Tibial nerve (tissue), 4 donors: ENCODE data around the gene LTBP2. TPM values are rescaled to one million over a fixed set of nuclear protein-coding genes. Genes with fewer than 3 reads are reported as not detected.

ENCODE experiments used
- DNase-seq, 2 donors: peaks; one replicate each; pipeline ENCODE4 v3.0.0-alpha.2; 2019; ENCODE audit warnings: low spot score in 2 of 2
- H3K27ac ChIP-seq, 4 donors: fragments of 200-600 bp; sonication (generic) in 3 of 4; one replicate each; pipeline ENCODE4 v1.5.1; 2017 to 2019; ENCODE audit warnings: mild to moderate bottlenecking in 1 of 4
- H3K27me3 ChIP-seq, 2 donors: fragments of 200-600 bp; sonication (generic) in 1 of 2; one replicate each; pipeline versions ENCODE4 v1.5.1 to v1.6.0; 2017 to 2019
- H3K36me3 ChIP-seq, 3 donors: fragments of 200-600 bp; sonication (generic); one replicate each; pipeline ENCODE4 v1.5.1; 2018 to 2019
- H3K4me1 ChIP-seq, 4 donors: fragments of 200-600 bp; sonication (generic) in 3 of 4; one replicate each; pipeline ENCODE4 v1.5.1; 2017 to 2019
- H3K4me3 ChIP-seq, 4 donors: fragments of 200-600 bp; sonication (generic) in 3 of 4; one replicate each; pipeline ENCODE4 v1.5.1; 2017 to 2019; ENCODE audit warnings: mild to moderate bottlenecking in 1 of 4, moderate library complexity in 1 of 4
- H3K9me3 ChIP-seq, 4 donors: fragments of 200-600 bp; sonication (generic) in 3 of 4; one replicate each; pipeline ENCODE4 v1.5.1; 2017 to 2019
- EP300 ChIP-seq, 2 donors: sonication (generic); formaldehyde crosslinking; IDR thresholded peaks; one replicate each; pipeline ENCODE4 v1.6.1; 2017; ENCODE audit warnings: antibody characterized with exemption in 2 of 2, mild to moderate bottlenecking in 1 of 2
- POLR2A ChIP-seq, 2 donors: fragments of 450-650 bp; IDR thresholded peaks; one replicate each; pipeline ENCODE4 v1.6.1; 2017; ENCODE audit warnings: antibody characterized with exemption in 2 of 2, mild to moderate bottlenecking in 2 of 2, moderate library complexity in 2 of 2
- WGBS, 2 donors: methylation state at CpG; one replicate each; pipeline ENCODE4 v1.1.5; 2018; 5-methylcytosine and 5-hydroxymethylcytosine counted together
- total RNA-seq, 4 donors: library from RNA; depleted of rRNA; stranded (reverse); fragments of >200 nt; gene quantifications; one replicate each; pipeline ENCODE4 v1.1.0, GENCODE V29; 2016
- TF ChIP-seq, protein P1 (sequence below), 5 experiments: fragments of 200-600 bp in 3 of 5; fragments of 450-650 bp in 2 of 5; sonication (generic) in 3 of 5; IDR thresholded peaks; one replicate each; pipeline ENCODE4 v1.5.1; 2016 to 2019; ENCODE audit warnings: antibody characterized with exemption in 5 of 5, mild to moderate bottlenecking in 3 of 5, moderate library complexity in 2 of 5

LTBP2 gene
- total RNA-seq, 4 donors from 2014 or later: 67.1 to 276 (median 134) TPM

- 49 to 52% methylated on average over 2 of the region's 2 CpGs for WGBS, 2 donors
- Histone ChIP-seq H3K9me3 (no peaks in the 10 kb centered on the region), H3K4me1 (peaks cover 0 to 33% (median 16%) of the 10 kb centered on the region in 4 donors)
Observed at GRCh38 chr14:74495356-74495755, 116.7 kb downstream of the LTBP2 start.

DNA sequence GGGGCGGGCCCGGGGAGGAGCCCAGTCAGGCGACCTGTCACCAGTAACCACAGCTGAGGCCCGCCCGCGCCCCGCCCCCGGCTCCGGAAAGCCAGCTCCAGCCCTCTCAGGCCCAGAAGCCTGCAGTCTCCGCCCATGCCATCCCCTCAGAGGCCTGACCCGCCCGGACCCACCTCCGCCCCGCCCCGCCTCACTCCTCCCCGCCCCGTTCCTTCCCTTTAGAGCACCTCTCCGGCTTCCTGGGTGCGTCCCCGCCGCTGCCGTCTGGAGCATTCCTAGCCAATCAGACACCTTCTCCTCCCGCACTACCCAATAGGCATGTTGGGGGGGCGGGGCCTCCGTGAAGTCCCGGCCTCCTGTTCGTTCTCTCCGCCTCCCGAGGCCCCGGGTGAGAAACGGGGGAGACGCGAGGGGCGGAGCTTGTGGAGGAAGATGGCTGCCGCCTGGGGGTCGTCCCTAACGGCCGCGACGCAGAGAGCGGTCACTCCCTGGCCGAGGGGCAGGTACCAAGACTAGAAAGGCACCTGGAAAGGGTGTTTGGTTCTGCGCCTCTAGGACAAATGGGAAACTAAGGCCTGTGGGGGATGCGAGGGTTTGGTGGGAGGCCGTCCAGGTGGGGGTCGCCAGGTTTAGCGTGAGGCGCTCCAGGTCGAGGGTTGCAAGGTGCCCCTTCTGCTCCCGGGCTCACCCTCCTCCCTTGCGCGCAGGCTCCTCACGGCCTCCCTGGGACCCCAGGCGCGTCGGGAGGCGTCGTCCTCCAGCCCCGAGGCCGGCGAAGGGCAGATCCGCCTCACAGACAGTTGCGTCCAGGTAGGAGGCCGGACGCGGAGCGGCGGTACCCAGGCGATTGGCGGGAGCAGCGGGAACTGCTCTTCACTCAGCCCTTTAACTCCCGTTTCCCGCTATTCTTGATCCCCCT lies 118.4 kb downstream of the LTBP2 start, which contains the start of gene ISCA2:
Gene ISCA2 (plus strand): TSS at position 423 of the 919 bp plus-strand sequence. CDS start 10 bp downstream, at position 433.
- TF ChIP-seq, protein P1, sequence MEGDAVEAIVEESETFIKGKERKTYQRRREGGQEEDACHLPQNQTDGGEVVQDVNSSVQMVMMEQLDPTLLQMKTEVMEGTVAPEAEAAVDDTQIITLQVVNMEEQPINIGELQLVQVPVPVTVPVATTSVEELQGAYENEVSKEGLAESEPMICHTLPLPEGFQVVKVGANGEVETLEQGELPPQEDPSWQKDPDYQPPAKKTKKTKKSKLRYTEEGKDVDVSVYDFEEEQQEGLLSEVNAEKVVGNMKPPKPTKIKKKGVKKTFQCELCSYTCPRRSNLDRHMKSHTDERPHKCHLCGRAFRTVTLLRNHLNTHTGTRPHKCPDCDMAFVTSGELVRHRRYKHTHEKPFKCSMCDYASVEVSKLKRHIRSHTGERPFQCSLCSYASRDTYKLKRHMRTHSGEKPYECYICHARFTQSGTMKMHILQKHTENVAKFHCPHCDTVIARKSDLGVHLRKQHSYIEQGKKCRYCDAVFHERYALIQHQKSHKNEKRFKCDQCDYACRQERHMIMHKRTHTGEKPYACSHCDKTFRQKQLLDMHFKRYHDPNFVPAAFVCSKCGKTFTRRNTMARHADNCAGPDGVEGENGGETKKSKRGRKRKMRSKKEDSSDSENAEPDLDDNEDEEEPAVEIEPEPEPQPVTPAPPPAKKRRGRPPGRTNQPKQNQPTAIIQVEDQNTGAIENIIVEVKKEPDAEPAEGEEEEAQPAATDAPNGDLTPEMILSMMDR (IDR thresholded peaks at IDR 0.05): peak in 1 of 5 experiments; percentile 4
- peak in 1 of 2 donors; percentile 46 for TF ChIP-seq EP300 (IDR thresholded peaks at IDR 0.05)
- TF ChIP-seq POLR2A (IDR thresholded peaks at IDR 0.05): peak in 1 of 2 donors; percentile 34
- 0 to 1% methylated on average over 40 to 48 of the region's 73 CpGs for WGBS, 2 donors
- peak; percentile 98 to 99 for DNase-seq

More at GRCh38 chr14:74495356-74495755, 116.7 kb downstream of the LTBP2 start:
- Histone ChIP-seq H3K4me3 (no peak overlapping the region), H3K27me3 (no peaks in the 10 kb centered on the region), H3K27ac (no peak overlapping the region), H3K36me3 (peaks cover 0 to 21% (median 0%) of the 10 kb centered on the region in 3 donors)
- no peak for TF ChIP-seq EP300 (IDR thresholded peaks at IDR 0.05)
- TF ChIP-seq, protein P1 (IDR thresholded peaks at IDR 0.05): no peak
- TF ChIP-seq POLR2A (IDR thresholded peaks at IDR 0.05): no peak
- no peak for DNase-seq

GRCh38 chr14:74492776-74493342 lies 119.2 kb downstream of the LTBP2 start, which contains the start of gene NPC2:
TSS of gene NPC2 (minus strand) at chr14:74493305. CDS start at chr14:74493274, 31 bp downstream.
- DNase-seq: no peak
- 0 to 1% methylated on average over 11 to 17 of the region's 35 CpGs for WGBS, 2 donors
- H3K27me3 ChIP-seq: no peaks in the 10 kb centered on the region
- peak within 1 kb of the TSS; percentile 61 to 95 (median 86) for H3K4me3 ChIP-seq
- H3K4me1 ChIP-seq: peaks cover 0 to 52% (median 20%) of the 10 kb centered on the region in 4 donors
- peak within 1 kb of the TSS; percentile 85 to 99 (median 92) for H3K27ac ChIP-seq
- TF ChIP-seq POLR2A (IDR thresholded peaks at IDR 0.05) (peak; percentile 68 to 89), EP300 (IDR thresholded peaks at IDR 0.05) (peak; percentile 53 to 92)
- TF ChIP-seq, protein P1 (IDR thresholded peaks at IDR 0.05): no peak
- no peaks in the 10 kb centered on the region for H3K9me3 ChIP-seq
- peaks cover 0 to 9% (median 0%) of the 10 kb centered on the region in 3 donors for H3K36me3 ChIP-seq

More for the DNA sequence above, 118.4 kb downstream of the LTBP2 start, which contains the start of gene ISCA2:
- peak within 1 kb of the TSS; percentile 61 to 95 (median 86) for H3K4me3 ChIP-seq
- no peaks in the 10 kb centered on the region for H3K9me3 ChIP-seq
- H3K4me1 ChIP-seq: peaks cover 0 to 50% (median 19%) of the 10 kb centered on the region in 4 donors
- H3K27me3 ChIP-seq: no peaks in the 10 kb centered on the region
- peaks cover 0 to 16% (median 0%) of the 10 kb centered on the region in 3 donors for H3K36me3 ChIP-seq
- H3K27ac ChIP-seq: peak within 1 kb of the TSS; percentile 85 to 99 (median 92)

- H3K4me3 ChIP-seq: peak overlapping the region; percentile 59 to 83 (median 66)
- TF ChIP-seq, protein P1 (IDR thresholded peaks at IDR 0.05): peak in 2 of 5 experiments; percentile 22 to 28
- TF ChIP-seq EP300 (IDR thresholded peaks at IDR 0.05): no peak
- H3K27ac ChIP-seq: peak overlapping the region; percentile 79 to 99 (median 90)
- no peaks in the 10 kb centered on the region for H3K9me3 ChIP-seq
- DNase-seq: no peak
- H3K27me3 ChIP-seq: no peaks in the 10 kb centered on the region
- 1% methylated on average over 20 of the region's 20 CpGs for WGBS, 2 donors
- peaks cover 0 to 59% (median 20%) of the 10 kb centered on the region in 4 donors for H3K4me1 ChIP-seq
- H3K36me3 ChIP-seq: peaks cover 0 to 9% (median 0%) of the 10 kb centered on the region in 3 donors
Observed at GRCh38 chr14:74491956-74492775, 119.9 kb downstream of the LTBP2 start.
